GM19351 (cell line): ENCODE data around the gene TNRC18.

Source experiments
- ATAC-seq: cut with Tn5 transposase; IDR thresholded peaks from one replicate; pipeline ENCODE4 v1.9.1; 2021; ENCODE audit warnings: mild to moderate bottlenecking, moderate library complexity; ENCODE audit not compliant: unreplicated experiment

The TNRC18 gene

GRCh38 chr7:5404421-5404826 lies 19.2 kb downstream of the TNRC18 start:
- ATAC-seq = no peak

GRCh38 chr7:5403442-5403841 lies 20.2 kb downstream of the TNRC18 start:
- no peak for ATAC-seq

- peak; percentile 15 for ATAC-seq
Measured at GRCh38 chr7:5397736-5398135, 25.9 kb downstream of the TNRC18 start.

GRCh38 chr7:5396999-5397663 lies 26.5 kb downstream of the TNRC18 start:
- peak; percentile 83 for ATAC-seq

GRCh38 chr7:5396542-5396941 lies 27.1 kb downstream of the TNRC18 start:
- ATAC-seq = peak; percentile 58

GRCh38 chr7:5395246-5395645 lies 28.4 kb downstream of the TNRC18 start:
- ATAC-seq = no peak

- ATAC-seq = no peak
Measured at GRCh38 chr7:5394264-5395105, 29.1 kb downstream of the TNRC18 start.

GRCh38 chr7:5393748-5394147 lies 29.9 kb downstream of the TNRC18 start:
- ATAC-seq = no peak

GRCh38 chr7:5393328-5393727 lies 30.3 kb downstream of the TNRC18 start:
- no peak for ATAC-seq

- no peak for ATAC-seq
Measured at GRCh38 chr7:5390918-5391317, 32.7 kb downstream of the TNRC18 start.

- ATAC-seq = no peak
Measured at GRCh38 chr7:5388905-5389433, 34.7 kb downstream of the TNRC18 start.

GRCh38 chr7:5388273-5388901 lies 35.2 kb downstream of the TNRC18 start:
- ATAC-seq = no peak

- ATAC-seq = no peak
Measured at GRCh38 chr7:5387711-5388245, 35.9 kb downstream of the TNRC18 start.

GRCh38 chr7:5384618-5385017 lies 39.0 kb downstream of the TNRC18 start:
- no peak for ATAC-seq

GRCh38 chr7:5383314-5384098 lies 40.1 kb downstream of the TNRC18 start:
- ATAC-seq = no peak

- ATAC-seq = no peak
Measured at GRCh38 chr7:5382281-5382892, 41.2 kb downstream of the TNRC18 start.

GRCh38 chr7:5381071-5381772 lies 42.4 kb downstream of the TNRC18 start:
- ATAC-seq = no peak

GRCh38 chr7:5380350-5381070 lies 43.1 kb downstream of the TNRC18 start:
- ATAC-seq = no peak

GRCh38 chr7:5379546-5379945 lies 44.1 kb downstream of the TNRC18 start:
- no peak for ATAC-seq
